HUES48 (cell line): ENCODE results near the gene FLYWCH2.
"Not testable (repeated sequence)": the region's sequence is repeated elsewhere in the genome, so short reads cannot be mapped to it uniquely, and the experiment has no call there.

ENCODE experiments used
- H3K27ac ChIP-seq: one replicate; pipeline ENCODE4 v1.7.0; 2013; ENCODE audit warnings: low read depth, low read length, inconsistent platforms
- H3K27me3 ChIP-seq: 2 replicates; pipeline ENCODE4 v1.6.1; 2013; ENCODE audit warnings: mild to moderate bottlenecking, low read length; ENCODE audit not compliant: control insufficient read depth, insufficient read depth
- H3K36me3 ChIP-seq: 2 replicates; pipeline ENCODE4 v1.6.1; 2013; ENCODE audit warnings: low read length; ENCODE audit not compliant: control insufficient read depth, insufficient read depth
- H3K4me1 ChIP-seq: 2 replicates; pipeline ENCODE4 v1.6.1; 2013; ENCODE audit warnings: mild to moderate bottlenecking, low read length; ENCODE audit not compliant: control insufficient read depth, insufficient read depth
- H3K4me3 ChIP-seq: 2 replicates; pipeline ENCODE4 v1.5.1; 2013; ENCODE audit warnings: mild to moderate bottlenecking, low read depth, low read length
- H3K9ac ChIP-seq: 2 replicates; pipeline ENCODE4 v1.6.1; 2013; ENCODE audit warnings: mild to moderate bottlenecking, low read depth, low read length, moderate library complexity
- H3K9me3 ChIP-seq: 2 replicates; pipeline ENCODE4 v1.6.1; 2013; ENCODE audit warnings: low read length; ENCODE audit not compliant: control insufficient read depth, insufficient read depth

The FLYWCH2 gene

DNA sequence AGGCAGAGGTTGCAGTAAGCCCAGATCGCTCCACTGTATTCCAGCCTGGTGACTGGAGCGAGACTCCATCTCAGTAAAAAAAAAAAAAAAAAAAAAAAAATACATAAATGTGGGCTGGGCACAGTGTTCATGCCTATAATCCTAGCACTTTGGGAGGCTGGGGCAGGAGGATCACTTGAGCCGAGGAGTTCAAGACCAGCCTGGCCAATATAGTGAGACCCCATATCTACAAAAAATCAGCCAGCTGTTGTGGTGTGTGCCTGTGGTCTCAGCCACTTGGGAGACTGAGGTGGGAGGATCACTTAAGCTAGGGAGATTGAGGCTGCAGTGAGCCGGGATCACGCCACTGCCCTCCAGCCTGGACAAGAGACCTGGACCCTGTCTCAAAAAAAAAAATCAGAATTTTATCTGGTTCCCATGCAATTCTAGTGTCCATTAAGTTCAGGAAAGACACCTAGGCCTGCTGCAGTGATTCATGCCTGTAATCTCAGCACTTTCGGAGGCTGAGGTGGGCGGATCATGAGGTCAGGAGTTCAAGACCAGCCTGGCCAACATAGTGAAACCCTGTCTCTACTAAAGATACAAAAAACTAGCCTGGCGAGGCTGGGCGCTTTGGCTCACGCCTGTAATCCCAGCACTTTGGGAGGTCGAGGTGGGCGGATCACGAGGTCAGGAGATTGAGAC lies 48.4 kb downstream of the FLYWCH2 start:
- not testable (repeated sequence) for H3K27ac ChIP-seq, H3K9ac ChIP-seq, H3K27me3 ChIP-seq, H3K36me3 ChIP-seq, H3K4me3 ChIP-seq, H3K9me3 ChIP-seq, H3K4me1 ChIP-seq

- no peaks in the 10 kb centered on the region for H3K9me3 ChIP-seq
- H3K4me1 ChIP-seq: no peaks in the 10 kb centered on the region; the same call in 1 of the 2 replicates
- no peaks in the 10 kb centered on the region for H3K27me3 ChIP-seq
- H3K27ac ChIP-seq: no peak overlapping the region
- H3K9ac ChIP-seq: no peak overlapping the region
- no peak overlapping the region for H3K4me3 ChIP-seq
- H3K36me3 ChIP-seq: peaks cover 5% of the 10 kb centered on the region; the same call in 1 of the 2 replicates
Observed at GRCh38 chr16:2933136-2933535, 50.1 kb downstream of the FLYWCH2 start.

DNA sequence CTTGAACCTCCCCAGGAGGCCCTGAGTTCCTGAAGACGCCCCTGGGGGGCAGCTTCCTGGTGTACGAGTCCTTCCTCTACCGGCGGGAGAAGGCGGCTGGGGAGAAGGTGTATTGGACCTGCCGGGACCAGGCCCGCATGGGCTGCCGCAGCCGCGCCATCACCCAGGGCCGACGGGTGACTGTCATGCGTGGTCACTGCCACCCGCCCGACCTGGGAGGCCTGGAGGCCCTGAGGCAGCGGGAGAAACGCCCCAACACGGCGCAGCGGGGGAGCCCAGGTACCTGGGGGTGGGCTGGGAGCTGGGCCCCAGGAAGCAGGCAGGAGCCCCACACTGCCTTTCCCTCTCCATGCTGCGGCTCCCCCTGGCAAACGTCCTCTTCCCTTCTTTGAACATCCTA lies 50.7 kb downstream of the FLYWCH2 start:
- H3K9ac ChIP-seq: no peak overlapping the region
- no peaks in the 10 kb centered on the region for H3K27me3 ChIP-seq
- no peaks in the 10 kb centered on the region for H3K9me3 ChIP-seq
- no peak overlapping the region for H3K4me3 ChIP-seq
- H3K27ac ChIP-seq: no peak overlapping the region
- H3K4me1 ChIP-seq: no peaks in the 10 kb centered on the region
- H3K36me3 ChIP-seq: peaks cover 7% of the 10 kb centered on the region; the same call in 1 of the 2 replicates

DNA sequence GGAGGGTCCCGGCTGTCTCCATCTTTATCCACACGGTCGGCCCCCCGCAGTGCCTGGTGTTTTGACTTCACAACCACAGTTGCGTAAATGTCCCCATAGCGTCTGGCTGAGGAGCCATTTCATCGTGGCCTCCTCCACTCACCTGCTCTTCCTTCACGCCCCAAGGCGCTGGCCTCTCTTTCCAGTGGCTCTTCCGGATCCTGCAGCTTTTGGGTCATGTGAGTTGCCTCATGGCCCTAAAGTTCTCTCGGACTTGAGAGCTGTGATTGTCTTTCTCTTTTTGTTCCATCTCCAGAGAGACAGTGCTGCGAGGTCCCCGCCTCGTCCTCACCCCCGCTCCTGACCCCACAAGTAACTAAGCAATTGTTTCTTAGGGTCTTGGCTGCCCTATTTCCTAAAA lies 51.4 kb downstream of the FLYWCH2 start:
- Histone ChIP-seq H3K9me3 (no peaks in the 10 kb centered on the region), H3K27me3 (no peaks in the 10 kb centered on the region), H3K9ac (no peak overlapping the region), H3K4me3 (no peak overlapping the region), H3K27ac (no peak overlapping the region), H3K4me1 (no peaks in the 10 kb centered on the region), H3K36me3 (peaks cover 8% of the 10 kb centered on the region; the same call in 1 of the 2 replicates)

DNA sequence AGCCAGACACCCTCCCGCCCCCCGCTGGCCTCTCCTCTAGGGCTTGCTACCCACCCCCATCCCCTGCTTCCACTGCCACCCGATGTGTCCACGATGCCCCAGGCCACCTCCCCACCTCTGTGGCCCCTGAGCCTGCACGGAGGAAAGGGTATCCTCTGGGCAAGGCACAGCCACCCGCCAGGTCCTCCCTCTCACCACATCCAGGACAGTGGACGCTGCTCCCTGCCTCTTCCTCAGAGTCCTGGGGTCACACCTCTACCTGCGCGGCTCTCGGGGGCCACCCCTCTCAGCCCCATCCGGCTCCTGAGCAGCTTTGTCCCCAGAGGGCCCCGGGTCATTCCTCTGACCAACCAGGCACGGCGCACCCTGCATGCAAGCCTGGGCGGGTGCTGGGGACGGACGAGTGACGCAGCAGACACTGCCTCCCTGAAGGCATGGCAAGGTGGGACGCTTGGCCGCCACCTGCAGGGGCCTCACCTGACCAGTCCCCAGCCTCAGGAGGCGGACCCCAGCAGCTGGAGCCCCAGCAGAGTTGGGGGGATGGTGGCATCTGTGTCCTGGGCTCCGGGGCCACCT lies 53.5 kb downstream of the FLYWCH2 start:
- Histone ChIP-seq H3K9ac (no peak overlapping the region), H3K9me3 (no peaks in the 10 kb centered on the region), H3K27ac (no peak overlapping the region), H3K4me1 (no peaks in the 10 kb centered on the region), H3K27me3 (no peaks in the 10 kb centered on the region), H3K36me3 (peaks cover 20% of the 10 kb centered on the region), H3K4me3 (no peak overlapping the region)

DNA sequence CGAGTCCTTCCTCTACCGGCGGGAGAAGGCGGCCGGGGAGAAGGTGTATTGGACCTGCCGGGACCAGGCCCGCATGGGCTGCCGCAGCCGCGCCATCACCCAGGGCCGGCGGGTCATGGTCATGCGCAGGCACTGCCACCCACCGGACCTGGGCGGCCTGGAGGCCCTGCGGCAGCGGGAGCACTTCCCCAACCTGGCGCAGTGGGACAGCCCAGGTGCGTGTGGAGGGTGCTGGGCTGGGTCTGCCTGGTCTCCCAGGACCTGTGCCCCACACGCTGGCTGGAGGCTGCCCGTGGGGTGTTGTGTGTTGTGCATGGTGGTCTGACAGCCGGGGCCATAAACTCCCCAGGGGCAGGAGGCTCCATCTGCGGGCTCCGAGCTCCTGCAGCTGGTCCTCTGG lies 54.2 kb downstream of the FLYWCH2 start:
- Histone ChIP-seq H3K9me3 (no peaks in the 10 kb centered on the region), H3K27ac (no peak overlapping the region), H3K36me3 (peaks cover 20% of the 10 kb centered on the region), H3K4me1 (no peaks in the 10 kb centered on the region), H3K4me3 (no peak overlapping the region), H3K9ac (no peak overlapping the region), H3K27me3 (no peaks in the 10 kb centered on the region)

DNA sequence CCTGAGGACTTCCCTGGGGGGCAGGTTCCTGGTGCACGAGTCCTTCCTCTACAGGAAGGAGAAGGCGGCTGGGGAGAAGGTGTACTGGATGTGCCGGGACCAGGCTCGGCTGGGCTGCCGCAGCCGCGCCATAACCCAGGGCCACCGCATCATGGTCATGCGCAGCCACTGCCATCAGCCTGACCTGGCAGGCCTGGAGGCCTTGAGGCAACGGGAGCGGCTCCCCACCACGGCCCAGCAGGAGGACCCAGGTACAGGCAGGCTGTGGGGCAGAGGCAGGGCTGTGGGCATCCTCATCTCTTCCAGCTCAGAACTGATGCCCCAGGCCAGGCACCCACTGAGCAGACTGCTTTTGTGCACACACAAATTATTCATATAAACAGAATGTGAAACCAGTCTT lies 55.2 kb downstream of the FLYWCH2 start:
- Histone ChIP-seq H3K4me3 (no peak overlapping the region), H3K4me1 (no peaks in the 10 kb centered on the region), H3K27ac (no peak overlapping the region), H3K27me3 (no peaks in the 10 kb centered on the region), H3K9ac (no peak overlapping the region), H3K36me3 (peaks cover 20% of the 10 kb centered on the region), H3K9me3 (no peaks in the 10 kb centered on the region)

- no peak overlapping the region for H3K9ac ChIP-seq
- no peaks in the 10 kb centered on the region for H3K4me1 ChIP-seq
- no peak overlapping the region for H3K4me3 ChIP-seq
- no peak overlapping the region for H3K27ac ChIP-seq
- no peaks in the 10 kb centered on the region for H3K27me3 ChIP-seq
- H3K36me3 ChIP-seq: peaks cover 20% of the 10 kb centered on the region
- H3K9me3 ChIP-seq: no peaks in the 10 kb centered on the region
Observed at GRCh38 chr16:2939968-2940367, 57.0 kb downstream of the FLYWCH2 start.

DNA sequence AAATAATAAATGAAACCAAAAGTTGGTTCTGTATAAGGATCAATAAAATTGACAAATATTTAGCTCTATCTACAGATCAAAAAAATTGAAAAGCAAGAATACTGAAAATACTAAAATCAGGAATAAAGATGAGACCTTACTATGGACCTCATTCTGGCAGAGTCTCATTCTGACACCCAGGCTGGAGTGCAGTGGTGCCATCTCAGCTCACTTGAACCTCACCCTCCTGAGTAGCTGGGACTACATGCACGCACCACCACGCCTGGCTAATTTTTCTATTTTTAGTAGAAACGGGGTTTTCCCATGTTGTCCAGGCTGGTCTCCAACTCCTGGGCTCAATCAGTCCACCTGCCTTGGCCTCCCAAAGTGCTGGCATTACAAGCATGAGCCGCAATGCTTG lies 59.0 kb downstream of the FLYWCH2 start:
- Histone ChIP-seq H3K4me1 (no peaks in the 10 kb centered on the region), H3K4me3 (no peak overlapping the region), H3K27me3 (no peaks in the 10 kb centered on the region), H3K36me3 (peaks cover 20% of the 10 kb centered on the region), H3K9me3 (no peaks in the 10 kb centered on the region), H3K9ac (no peak overlapping the region), H3K27ac (no peak overlapping the region)

DNA sequence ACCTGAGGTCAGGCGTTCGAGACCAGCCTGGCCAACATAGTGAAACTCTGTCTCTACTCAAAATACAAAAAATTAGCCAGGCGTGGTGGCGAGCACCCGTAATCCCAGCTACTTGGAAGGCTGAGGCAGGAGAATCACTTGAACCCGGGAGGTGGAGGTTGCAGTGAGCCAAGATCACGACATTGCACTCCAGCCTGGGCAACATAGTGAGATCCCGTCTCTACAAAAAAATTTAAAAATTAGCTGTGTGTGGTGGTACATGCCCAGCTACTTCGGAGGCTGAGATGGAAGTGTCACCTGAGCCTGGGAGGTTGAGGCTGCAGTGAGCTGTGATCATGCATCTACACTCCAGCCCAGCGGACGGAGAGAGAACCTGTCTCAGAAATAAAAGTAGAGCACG lies 60.7 kb downstream of the FLYWCH2 start:
- H3K9me3 ChIP-seq, H3K4me3 ChIP-seq, H3K4me1 ChIP-seq, H3K27ac ChIP-seq, H3K27me3 ChIP-seq, H3K9ac ChIP-seq: not testable (repeated sequence)
- H3K36me3 ChIP-seq: peaks cover 12% of the 10 kb centered on the region

DNA sequence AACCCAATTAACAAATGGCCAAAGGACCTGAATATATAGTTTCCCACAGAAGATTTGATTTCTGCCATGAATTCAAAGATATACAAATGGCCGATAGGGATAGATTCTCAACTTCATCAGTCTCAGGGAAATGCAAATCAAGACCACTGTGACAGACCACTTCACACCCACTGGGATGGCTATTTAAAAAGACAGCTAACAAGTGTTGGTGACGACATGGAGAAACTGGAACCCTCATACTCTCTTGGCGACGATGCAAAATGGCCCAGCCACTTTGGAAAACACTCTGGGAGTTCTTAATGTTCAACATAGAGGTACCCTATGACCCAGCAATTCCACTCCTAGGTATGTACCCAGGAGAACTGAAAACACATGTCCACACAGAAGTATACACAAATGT lies 63.6 kb downstream of the FLYWCH2 start:
- no peaks in the 10 kb centered on the region for H3K27me3 ChIP-seq
- no peaks in the 10 kb centered on the region for H3K9me3 ChIP-seq
- no peak overlapping the region for H3K9ac ChIP-seq
- no peaks in the 10 kb centered on the region for H3K36me3 ChIP-seq
- H3K27ac ChIP-seq: no peak overlapping the region
- H3K4me1 ChIP-seq: no peaks in the 10 kb centered on the region
- H3K4me3 ChIP-seq: no peak overlapping the region
